K562 (cell line): Measurements from ENCODE around the gene TP73. TPM values are rescaled to one million over a fixed set of nuclear protein-coding genes. Genes with fewer than 3 reads are reported as not detected.

Source experiments
- ATAC-seq: fragments of 200-7000 bp; cut with Tn5 transposase; 3 replicates; pipeline ENCODE4 v1.9.1; 2020; ENCODE audit warnings: moderate library complexity
- BruUV-seq: library from RNA; stranded (reverse); fragments of 400-500 nt; replicated peaks from 2 replicates; lab custom pipeline; 2021; lab: Mats Ljungman, UMichigan
- CTCF ChIA-PET: fragments of 300-600 bp; formaldehyde crosslinking; extraction: SDS; loops from one replicate; lab custom pipeline; 2021; ENCODE audit warnings: low intra/inter-chr PET ratio; lab: Yijun Ruan, JAX
- POLR2A ChIA-PET: fragments of 300-600, 350-650 bp; sonication (Branson Sonifier 250); formaldehyde crosslinking; extraction: SDS; loops from one replicate; lab custom pipeline; 2021; ENCODE audit warnings: antibody characterized with exemption, inconsistent platforms; lab: Yijun Ruan, JAX
- DNase-seq, 4 experiments: peaks; one replicate each; pipeline versions ENCODE4 v3.0.0 to v3.0.0-alpha.2; 2011 to 2018; ENCODE audit warnings: low spot score in 3 of 4, mixed read lengths in 3 of 4; ENCODE audit errors: extremely low read depth in 1 of 4
- FAIRE-seq: peaks from 2 replicates; lab custom pipeline; 2011; peaks lifted over from hg19 to GRCh38; lab: Jason Lieb, UNC
- H2AFZ ChIP-seq: 2 replicates; pipeline ENCODE4 v1.6.0; 2011; ENCODE audit warnings: low read depth, low read length, control low read depth, inconsistent platforms
- H3K27ac ChIP-seq: fragments of 200-600 bp; 3 replicates; pipeline ENCODE4 v1.8.0; 2011; ENCODE audit warnings: low read depth, mild to moderate bottlenecking, control low read depth, inconsistent platforms, low read length, moderate library complexity, mixed read lengths; ENCODE audit errors: extremely low read depth
- H3K27me3 ChIP-seq, 2 experiments: fragments of 300-600 bp in 1 of 2; 2 replicates in 1 of 2; 3 replicates in 1 of 2; pipeline versions ENCODE4 v1.6.0 to v1.8.0; 2011; ENCODE audit warnings: inconsistent platforms in 2 of 2, low read length in 2 of 2, mild to moderate bottlenecking in 1 of 2, mixed read lengths in 1 of 2, moderate library complexity in 1 of 2; ENCODE audit not compliant: control insufficient read depth in 2 of 2, insufficient read depth in 2 of 2
- H3K36me3 ChIP-seq: fragments of 300-600 bp; 3 replicates; pipeline ENCODE4 v1.8.0; 2011; ENCODE audit warnings: mild to moderate bottlenecking, low read length, inconsistent platforms; ENCODE audit not compliant: control insufficient read depth, insufficient read depth
- H3K4me1 ChIP-seq, 2 experiments: fragments of 200-600 bp in 1 of 2; replicated peaks in 1 of 2; 2 replicates in 1 of 2; 3 replicates in 1 of 2; pipeline versions ENCODE4 v1.5.1 to v1.8.0; 2011; ENCODE audit warnings: inconsistent platforms in 2 of 2, low read length in 2 of 2, mild to moderate bottlenecking in 1 of 2, mixed read lengths in 1 of 2, moderate library complexity in 1 of 2; ENCODE audit not compliant: control insufficient read depth in 2 of 2, insufficient read depth in 2 of 2
- H3K4me2 ChIP-seq: 2 replicates; pipeline ENCODE4 v1.6.1; 2011; ENCODE audit warnings: low read length, control low read depth, inconsistent platforms, mixed read lengths; ENCODE audit not compliant: insufficient read depth
- H3K4me3 ChIP-seq: fragments of 200-600 bp; sonication (generic), shearing (Covaris generic); 2 replicates; pipeline ENCODE4 v1.5.1; 2016; ENCODE audit warnings: control low read depth, inconsistent platforms
- H3K79me2 ChIP-seq: fragments of 200-600 bp; 3 replicates; pipeline ENCODE4 v1.8.0; 2011; ENCODE audit warnings: low read length, inconsistent platforms; ENCODE audit not compliant: control insufficient read depth, insufficient read depth
- H3K9ac ChIP-seq, 2 experiments: 2 replicates each; pipeline versions ENCODE4 v1.6.0 to v1.6.1; 2011; ENCODE audit warnings: low read depth in 2 of 2, low read length in 2 of 2, control low read depth in 1 of 2, inconsistent platforms in 1 of 2, mild to moderate bottlenecking in 1 of 2, mixed read lengths in 1 of 2; ENCODE audit not compliant: insufficient read depth in 1 of 2
- H3K9me1 ChIP-seq: one replicate; pipeline ENCODE4 v1.6.0; 2011; ENCODE audit warnings: inconsistent platforms, mild to moderate bottlenecking, low read length, moderate library complexity; ENCODE audit not compliant: control insufficient read depth, insufficient read depth
- H3K9me3 ChIP-seq: replicated peaks from 2 replicates; pipeline ENCODE4 v1.5.1; 2011; ENCODE audit warnings: low read depth, low read length, inconsistent platforms; ENCODE audit not compliant: control insufficient read depth, insufficient read depth
- H4K20me1 ChIP-seq: replicated peaks from 2 replicates; pipeline ENCODE4 v1.6.1; 2011; ENCODE audit warnings: low read length, inconsistent platforms, mixed read lengths; ENCODE audit not compliant: control insufficient read depth, insufficient read depth
- ATF7 ChIP-seq: fragments of 450-650 bp; IDR thresholded peaks from 2 replicates; pipeline ENCODE4 v1.7.1; 2014; ENCODE audit warnings: mild to moderate bottlenecking, moderate library complexity
- GABPB1 ChIP-seq: sonication (generic); formaldehyde crosslinking; IDR thresholded peaks from 2 replicates; pipeline ENCODE4 v1.8.0; 2022; ENCODE audit warnings: mild to moderate bottlenecking, missing genetic modification reagents
- HLTF ChIP-seq: fragments of 450-650 bp; IDR thresholded peaks from 2 replicates; pipeline ENCODE4 v1.6.1; 2016
- NFIC ChIP-seq: fragments of 450-650 bp; IDR thresholded peaks from 2 replicates; pipeline ENCODE4 v1.6.1; 2017; ENCODE audit warnings: mild to moderate bottlenecking, inconsistent platforms
- NKRF ChIP-seq: fragments of 450-650 bp; IDR thresholded peaks from 2 replicates; pipeline ENCODE4 v1.6.1; 2016; ENCODE audit warnings: borderline replicate concordance
- STAT5B ChIP-seq: fragments of 250-450 bp; sonication (Bioruptor Pico); IDR thresholded peaks from 2 replicates; pipeline ENCODE4 v1.8.0; 2021; ENCODE audit warnings: mild to moderate bottlenecking, inconsistent platforms
- TAF9B ChIP-seq: fragments of 450-650 bp; IDR thresholded peaks from 2 replicates; pipeline ENCODE4 v1.6.1; 2018; ENCODE audit warnings: mild to moderate bottlenecking; ENCODE audit not compliant: partially characterized antibody
- THRA ChIP-seq: fragments of 450-650 bp; IDR thresholded peaks from 2 replicates; pipeline ENCODE4 v1.6.1; 2017; ENCODE audit warnings: mild to moderate bottlenecking, moderate library complexity
- XRCC5 ChIP-seq: fragments of 200-400 bp; formaldehyde crosslinking; IDR thresholded peaks from 2 replicates; pipeline ENCODE4 v1.6.1; 2017; ENCODE audit warnings: low read depth, mild to moderate bottlenecking, low read length
- ZNF347 ChIP-seq: fragments of 450-650 bp; formaldehyde crosslinking; IDR thresholded peaks from 2 replicates; pipeline ENCODE4 v1.4.0; 2020; ENCODE audit warnings: low read depth, mild to moderate bottlenecking, moderate library complexity
- ZNF398 ChIP-seq: fragments of 250-450 bp; sonication (Bioruptor Pico); IDR thresholded peaks from 2 replicates; pipeline ENCODE4 v1.8.0; 2021; ENCODE audit warnings: moderate library complexity, mild to moderate bottlenecking, inconsistent platforms
- WGBS: fragments of 100-300 bp; shearing (Covaris generic); methylation state at CpG from one replicate; pipeline ENCODE4 v1.1.6; 2016; ENCODE audit warnings: low coverage, mixed read lengths; ENCODE audit not compliant: insufficient coverage; ENCODE audit errors: missing lambda C conversion rate; 5-methylcytosine and 5-hydroxymethylcytosine counted together
- in situ Hi-C: fragments of 300-500 bp; cut with MboI; formaldehyde crosslinking; loops from 4 replicates; pipeline ENCODE4 v1.15.0; 2018; ENCODE audit warnings: inconsistent platforms, mixed read lengths
- intact Hi-C: fragments of 100-400 bp; cut with micrococcal nuclease; formaldehyde crosslinking; loops from 2 replicates; pipeline ENCODE4 v1.14.2; 2022
- polyA plus RNA-seq, 8 experiments: library from polyadenylated mRNA; depleted of rRNA in 4 of 8; stranded (reverse) in 5 of 8; unstranded in 3 of 8; fragments of >200 nt; fragmentation: Nextera tagmentation in 2 of 8; fragmentation: Illumina TruSeq in 1 of 8; extraction: Ambion mirVana in 2 of 8; extraction: Trizol in 1 of 8; gene quantifications; 2 replicates each; pipeline versions ENCODE4 v1.2.1 to v1.2.3, GENCODE V29; 2011 to 2014; ENCODE audit warnings: inconsistent platforms in 1 of 8, missing spikeins in 1 of 8
- total RNA-seq, 7 experiments: library from RNA; depleted of rRNA in 6 of 7; stranded (reverse); fragments of >200 nt in 6 of 7; fragmentation: Illumina TruSeq in 2 of 7; extraction: Trizol in 2 of 7; gene quantifications; 2 replicates each; pipeline versions ENCODE4 v1.2.1 to v1.2.3, GENCODE V29; 2011 to 2021; ENCODE audit warnings: low replicate concordance in 1 of 7

TP73 gene
- total and polyA plus RNA-seq, 9 of the 15 experiments (the other 6 are each of a cell fraction or from before 2014, with no cell fraction given): 0.07 to 1.6 (median 0.40) TPM; not detected in 2

DNA sequence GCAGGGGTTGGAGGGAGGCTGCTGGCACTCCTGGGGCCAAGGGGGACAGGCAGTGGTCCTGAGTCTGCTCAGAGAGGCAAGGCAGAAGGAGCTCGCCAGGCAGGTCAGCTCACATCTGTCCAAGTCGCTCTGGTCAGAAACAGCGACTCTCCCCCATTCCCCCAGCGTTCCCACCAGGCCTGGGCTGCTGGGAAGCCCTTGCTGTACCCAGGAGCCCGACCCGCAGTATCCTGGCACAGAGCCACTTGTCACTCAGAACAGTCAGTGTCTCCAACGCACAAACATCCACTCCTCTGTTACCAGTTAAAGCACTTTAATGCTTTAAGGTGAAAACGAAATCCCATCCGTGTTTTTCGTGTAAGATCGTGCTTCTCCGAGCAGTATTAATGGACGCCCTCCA is 83.4 kb downstream of the TP73 start:
- in situ Hi-C loops (no loop called here), intact Hi-C loops (no loop called here)
- Histone ChIP-seq H2AFZ (no peak overlapping the region), H3K4me2 (no peak overlapping the region), H3K9me3 (no peaks in the 10 kb centered on the region), H3K9me1 (peaks cover 5% of the 10 kb centered on the region), H3K4me3 (no peak overlapping the region), H3K9ac (0 out of 4 replicates have a peak overlapping the region, but pooled peaks of 1 of the 2 experiments have one; percentile 49), H3K27me3 (peaks cover 0 to 4% of the 10 kb centered on the region in 2 experiments; a peak in 1 of 5 replicates), H3K27ac (no peak overlapping the region), H3K36me3 (peaks cover 52% of the 10 kb centered on the region; the same call in 2 of the 3 replicates), H3K4me1 (peaks cover 0 to 43% of the 10 kb centered on the region in 2 experiments; a peak in 2 of 5 replicates), H3K79me2 (no peaks in the 10 kb centered on the region), H4K20me1 (no peaks in the 10 kb centered on the region; the same call in 1 of the 2 replicates)
- CTCF ChIA-PET: no interaction called here
- WGBS: 60% methylated on average over 13 of the region's 13 CpGs
- no TSS peak for BruUV-seq
- ATAC-seq: no peak
- TF ChIP-seq NFIC (peak; percentile 50), HLTF (no peak)
- FAIRE-seq: no peak
- DNase-seq: no peak
- POLR2A ChIA-PET: interaction anchor here (0.7 to 1.2 kb wide), 3 partner anchors 9 to 38 kb away, joined by 3 to 5 read pairs (median 5); no protein-coding TSS in a partner anchor

GRCh38 chr1:3736131-3736561 is 83.8 kb downstream of the TP73 start:
- no peak overlapping the region for H3K27ac ChIP-seq
- BruUV-seq: no TSS peak
- no peak for DNase-seq
- no peak overlapping the region for H2AFZ ChIP-seq
- peaks cover 0 to 41% of the 10 kb centered on the region in 2 experiments; a peak in 2 of 5 replicates for H3K4me1 ChIP-seq
- 89% methylated on average over 13 of the region's 13 CpGs for WGBS
- no peaks in the 10 kb centered on the region; the same call in 1 of the 2 replicates for H4K20me1 ChIP-seq
- CTCF ChIA-PET: no interaction called here
- no peaks in the 10 kb centered on the region for H3K27me3 ChIP-seq
- H3K9ac ChIP-seq: peak overlapping the region in 1 of 2 experiments; percentile 38; a peak in 1 of 4 replicates
- H3K4me2 ChIP-seq: no peak overlapping the region
- no peaks in the 10 kb centered on the region for H3K79me2 ChIP-seq
- peaks cover 5% of the 10 kb centered on the region for H3K9me1 ChIP-seq
- no peak for FAIRE-seq
- POLR2A ChIA-PET: interaction anchor here (1.2 kb wide), 2 partner anchors 9 to 37 kb away, joined by 5 read pairs; no protein-coding TSS in a partner anchor
- H3K9me3 ChIP-seq: no peaks in the 10 kb centered on the region
- no peak overlapping the region for H3K4me3 ChIP-seq
- no peak for ATAC-seq
- in situ Hi-C loops (no loop called here), intact Hi-C loops (no loop called here)
- peaks cover 57% of the 10 kb centered on the region; the same call in 2 of the 3 replicates for H3K36me3 ChIP-seq
- TF ChIP-seq TAF9B (no peak), NKRF (no peak), THRA (no peak), XRCC5 (no peak), ATF7 (no peak), STAT5B (CRISPR knock-in tag) (no peak), ZNF398 (CRISPR knock-in tag) (no peak), GABPB1 (CRISPR knock-in tag) (no peak), ZNF347 (no peak)
